H1 (cell line): ENCODE results near the gene KIAA1671. TPM values are rescaled to one million over a fixed set of nuclear protein-coding genes. Genes with fewer than 3 reads are reported as not detected.

Experiments
- CTCF ChIA-PET: fragments of 300-600 bp; sonication (Branson Sonifier 250); formaldehyde crosslinking; loops from one replicate; lab custom pipeline; 2021; ENCODE audit not compliant: partially characterized antibody; lab: Charles Lee
- POLR2A ChIA-PET: fragments of 300-600 bp; sonication (Branson Sonifier 250); formaldehyde crosslinking; loops from one replicate; lab custom pipeline; 2021; ENCODE audit warnings: inconsistent platforms; ENCODE audit not compliant: partially characterized antibody; lab: Charles Lee
- DNase-seq, 2 experiments: peaks; one replicate each; pipeline versions ENCODE4 v3.0.0 to v3.0.0-alpha.2; 2010 to 2022; ENCODE audit warnings: low spot score in 2 of 2, low read depth in 1 of 2, mixed read lengths in 1 of 2
- FAIRE-seq: peaks from 2 replicates; lab custom pipeline; 2011; peaks lifted over from hg19 to GRCh38; lab: Jason Lieb, UNC
- H2AFZ ChIP-seq: 2 replicates; pipeline ENCODE4 v1.8.1; 2012; ENCODE audit warnings: low read length, inconsistent platforms
- H2AK5ac ChIP-seq: 2 replicates; pipeline ENCODE4 v1.6.1; 2013; ENCODE audit warnings: low read depth, low read length
- H2BK120ac ChIP-seq: replicated peaks from 2 replicates; pipeline ENCODE3; 2013; ENCODE audit warnings: low read depth, low read length, inconsistent platforms
- H2BK12ac ChIP-seq: 2 replicates; pipeline ENCODE4 v1.6.1; 2013; ENCODE audit warnings: low read depth, low read length
- H2BK15ac ChIP-seq: 2 replicates; pipeline ENCODE4 v1.6.1; 2013; ENCODE audit warnings: low read length
- H2BK20ac ChIP-seq: 2 replicates; pipeline ENCODE4 v1.6.1; 2013; ENCODE audit warnings: low read length
- H2BK5ac ChIP-seq: 2 replicates; pipeline ENCODE4 v1.6.1; 2013; ENCODE audit warnings: low read depth, low read length
- H3K14ac ChIP-seq: 2 replicates; pipeline ENCODE4 v1.6.1; 2013; ENCODE audit warnings: inconsistent platforms; ENCODE audit not compliant: insufficient read length
- H3K18ac ChIP-seq: 2 replicates; pipeline ENCODE4 v1.6.1; 2013; ENCODE audit warnings: low read length; ENCODE audit errors: extremely low read depth
- H3K23ac ChIP-seq: 2 replicates; pipeline ENCODE4 v1.6.1; 2013; ENCODE audit warnings: inconsistent platforms; ENCODE audit not compliant: insufficient read length
- H3K23me2 ChIP-seq: 2 replicates; pipeline ENCODE4 v1.6.1; 2013; ENCODE audit warnings: low read depth, low read length
- H3K27ac ChIP-seq: 2 replicates; pipeline ENCODE4 v1.6.1; 2011; ENCODE audit warnings: low read depth, low read length, inconsistent platforms
- H3K27me3 ChIP-seq, 4 experiments: replicated peaks in 1 of 4; 1 replicate in 1 of 4; 2 replicates in 3 of 4; pipeline versions ENCODE4 v1.6.1 to v1.8.1; 2011 to 2013; ENCODE audit warnings: low read length in 3 of 4, mild to moderate bottlenecking in 3 of 4, inconsistent platforms in 2 of 4, mixed read lengths in 2 of 4, moderate library complexity in 1 of 4; ENCODE audit not compliant: control insufficient read depth in 3 of 4, insufficient read depth in 3 of 4; ENCODE audit errors: extremely low read depth in 1 of 4
- H3K36me3 ChIP-seq, 4 experiments: 2 replicates each; pipeline versions ENCODE4 v1.6.1 to v1.8.1; 2011 to 2013; ENCODE audit warnings: mild to moderate bottlenecking in 4 of 4, low read length in 3 of 4, moderate library complexity in 2 of 4, control low read depth in 1 of 4, inconsistent platforms in 1 of 4; ENCODE audit not compliant: insufficient read depth in 4 of 4, control insufficient read depth in 2 of 4
- H3K4ac ChIP-seq: replicated peaks from 2 replicates; pipeline ENCODE3; 2013; ENCODE audit warnings: low read length, low read depth, mixed read lengths, inconsistent platforms; ENCODE audit not compliant: insufficient read length
- H3K4me1 ChIP-seq, 4 experiments: replicated peaks in 1 of 4; 1 replicate in 1 of 4; 2 replicates in 3 of 4; pipeline versions ENCODE4 v1.6.1 to v1.8.1; 2011 to 2013; ENCODE audit warnings: low read length in 3 of 4, inconsistent platforms in 2 of 4, mixed read lengths in 1 of 4; ENCODE audit not compliant: insufficient read depth in 4 of 4, control insufficient read depth in 3 of 4
- H3K4me2 ChIP-seq, 2 experiments: 2 replicates each; pipeline versions ENCODE4 v1.6.1 to v1.8.1; 2011 to 2013; ENCODE audit warnings: low read depth in 2 of 2, low read length in 2 of 2, control low read depth in 1 of 2, inconsistent platforms in 1 of 2, mild to moderate bottlenecking in 1 of 2; ENCODE audit not compliant: insufficient read depth in 1 of 2
- H3K4me3 ChIP-seq, 4 experiments: fragments of 200-600, 300-600 bp in 1 of 4; sonication (generic), shearing (Covaris generic), sonication (Bioruptor Twin) in 1 of 4; 2 replicates each; pipeline versions ENCODE4 v1.5.1 to v1.8.1; 2011 to 2016; ENCODE audit warnings: low read length in 4 of 4, low read depth in 3 of 4, control low read depth in 2 of 4, inconsistent platforms in 2 of 4, mild to moderate bottlenecking in 2 of 4, mixed read lengths in 1 of 4, moderate library complexity in 1 of 4; ENCODE audit not compliant: insufficient read depth in 2 of 4; ENCODE audit errors: extremely low read depth in 1 of 4
- H3K56ac ChIP-seq: replicated peaks from 2 replicates; pipeline ENCODE3; 2013; ENCODE audit warnings: low read depth, mild to moderate bottlenecking, mixed read lengths, low read length, inconsistent platforms; ENCODE audit not compliant: insufficient read length
- H3K79me1 ChIP-seq: 2 replicates; pipeline ENCODE4 v1.6.1; 2013; ENCODE audit warnings: low read depth, low read length, control low read depth
- H3K79me2 ChIP-seq, 2 experiments: 2 replicates each; pipeline versions ENCODE4 v1.6.1 to v1.8.1; 2012 to 2013; ENCODE audit warnings: low read length in 2 of 2, mild to moderate bottlenecking in 2 of 2, inconsistent platforms in 1 of 2; ENCODE audit not compliant: insufficient read depth in 2 of 2, control insufficient read depth in 1 of 2
- H3K9ac ChIP-seq, 4 experiments: replicated peaks in 1 of 4; 1 replicate in 1 of 4; 2 replicates in 3 of 4; pipeline versions ENCODE4 v1.6.1 to v1.8.1; 2011 to 2013; ENCODE audit warnings: low read depth in 3 of 4, low read length in 3 of 4, control low read depth in 2 of 4, mild to moderate bottlenecking in 2 of 4, moderate library complexity in 2 of 4, inconsistent platforms in 1 of 4; ENCODE audit errors: extremely low read depth in 1 of 4
- H3K9me3 ChIP-seq, 2 experiments: 2 replicates each; pipeline versions ENCODE4 v1.6.1 to v1.8.1; 2012 to 2013; ENCODE audit warnings: mild to moderate bottlenecking in 2 of 2, moderate library complexity in 2 of 2, control low read depth in 1 of 2, inconsistent platforms in 1 of 2, low read depth in 1 of 2, low read length in 1 of 2, mixed read lengths in 1 of 2; ENCODE audit not compliant: insufficient read depth in 2 of 2
- H4K20me1 ChIP-seq, 2 experiments: replicated peaks in 1 of 2; 2 replicates each; pipeline versions ENCODE3 to v1.8.1; 2011 to 2013; ENCODE audit warnings: inconsistent platforms in 2 of 2, low read length in 2 of 2, mild to moderate bottlenecking in 1 of 2; ENCODE audit not compliant: insufficient read depth in 2 of 2, control insufficient read depth in 1 of 2
- H4K5ac ChIP-seq: 2 replicates; pipeline ENCODE4 v1.6.1; 2013; ENCODE audit warnings: low read length, low read depth, mixed read lengths, inconsistent platforms; ENCODE audit not compliant: insufficient read length
- H4K8ac ChIP-seq: 2 replicates; pipeline ENCODE4 v1.8.0; 2013; ENCODE audit warnings: mild to moderate bottlenecking, moderate library complexity, low read length, inconsistent platforms; ENCODE audit not compliant: insufficient read depth; ENCODE audit errors: extremely low read depth
- H4K91ac ChIP-seq: replicated peaks from 2 replicates; pipeline ENCODE3; 2013; ENCODE audit warnings: low read length, mixed read lengths, inconsistent platforms; ENCODE audit not compliant: insufficient read length
- WGBS, 2 experiments: shearing (Covaris generic) in 1 of 2; methylation state at CpG; one replicate each; pipeline versions ENCODE4 v1.1.6 to v1.1.7; 2013 to 2015; ENCODE audit warnings: low lambda C conversion rate in 2 of 2, mixed read lengths in 2 of 2, inconsistent platforms in 1 of 2, low coverage in 1 of 2, missing lambda C conversion rate in 1 of 2; ENCODE audit not compliant: insufficient replicate concordance in 2 of 2, insufficient coverage in 1 of 2, insufficient read length in 1 of 2; ENCODE audit errors: extremely low coverage in 1 of 2, missing lambda C conversion rate in 1 of 2; 5-methylcytosine and 5-hydroxymethylcytosine counted together
- polyA plus RNA-seq, 7 experiments: library from polyadenylated mRNA; depleted of rRNA in 3 of 7; stranded (reverse) in 5 of 7; unstranded in 2 of 7; fragments of >200 nt in 5 of 7; fragments of 200-250 nt in 2 of 7; gene quantifications; 1 replicate in 5 of 7; 2 replicates in 1 of 7; 4 replicates in 1 of 7; pipeline versions ENCODE4 v1.2.1 to v1.2.3, GENCODE V29; 2011 to 2013; ENCODE audit warnings: missing spikeins in 2 of 7, mixed read lengths in 2 of 7
- total RNA-seq: library from RNA; stranded (reverse); fragmentation: NEBNext Ultra II Directional; extraction: Animal tissue kit (Norgen Biotek cat#: 25700); gene quantifications from 2 replicates; pipeline ENCODE4 v1.2.1, GENCODE V29; 2021

The KIAA1671 gene
- total and polyA plus RNA-seq, 2 of the 8 experiments (the other 6 are each of a cell fraction or from before 2014, with no cell fraction given), result 6.4 to 23.9 TPM

- H3K4ac ChIP-seq, result no peak overlapping the region
- H3K4me2 ChIP-seq, result peak overlapping the region; percentile 94 to 98
- no peak overlapping the region for H2AFZ ChIP-seq
- peak overlapping the region; percentile 55; the same call in 1 of the 2 replicates for H2BK20ac ChIP-seq
- peak overlapping the region; percentile 94; the same call in 1 of the 2 replicates for H2BK12ac ChIP-seq
- peaks cover 7% of the 10 kb centered on the region for H3K23me2 ChIP-seq
- H4K8ac ChIP-seq, result no peak overlapping the region; the same call in 1 of the 2 replicates
- peak overlapping the region; percentile 52 to 81 (median 66) for H3K4me3 ChIP-seq
- peak overlapping the region; percentile 64 for H4K5ac ChIP-seq
- no peaks in the 10 kb centered on the region for H3K9me3 ChIP-seq
- H2AK5ac ChIP-seq, result no peak overlapping the region
- peak overlapping the region; percentile 73 for H3K27ac ChIP-seq
- H3K79me1 ChIP-seq, result no peaks in the 10 kb centered on the region; the same call in 1 of the 2 replicates
- no peaks in the 10 kb centered on the region for H3K79me2 ChIP-seq
- ChIA-PET POLR2A (interaction anchor here (1.0 to 1.6 kb wide), 7 partner anchors 10 to 45 kb away, joined by 3 to 5 read pairs (median 4); no protein-coding TSS in a partner anchor), CTCF (interaction anchor here (0.7 to 5.2 kb wide), 31 partner anchors 10 to 308 kb away, joined by 3 to 32 read pairs (median 6); no protein-coding TSS in a partner anchor)
- H3K27me3 ChIP-seq, result 0 out of 7 replicates have a peak, but pooled peaks cover 0 to 2% (median 0%) of the 10 kb centered on the region in 4 experiments
- peak overlapping the region; percentile 75 for H4K91ac ChIP-seq
- H2BK15ac ChIP-seq, result peak overlapping the region; percentile 99; the same call in 1 of the 2 replicates
- no peaks in the 10 kb centered on the region for H4K20me1 ChIP-seq
- peak overlapping the region; percentile 87 for H2BK5ac ChIP-seq
- H3K9ac ChIP-seq, result peak overlapping the region in 2 of 4 experiments; percentile 61 to 70; a peak in 4 of 7 replicates
- FAIRE-seq (no peak), DNase-seq (peak; percentile 61 to 81)
- H3K14ac ChIP-seq, result no peak overlapping the region
- 2% methylated on average over 23 of the region's 36 CpGs; no CpG with 5 or more reads in 1 of the 2 experiments for WGBS, 2 experiments
- H3K4me1 ChIP-seq, result peaks cover 0 to 19% (median 9%) of the 10 kb centered on the region in 4 experiments; a peak in 6 of 7 replicates
- H3K18ac ChIP-seq, result peak overlapping the region; percentile 96; the same call in 1 of the 2 replicates
- no peaks in the 10 kb centered on the region; a peak in 1 of 8 replicates for H3K36me3 ChIP-seq
- no peak overlapping the region for H3K23ac ChIP-seq
- no peak overlapping the region for H3K56ac ChIP-seq
- no peak overlapping the region for H2BK120ac ChIP-seq
Observed at GRCh38 chr22:25110846-25111578, 158.5 kb downstream of the KIAA1671 start.
